Liver (tissue), 3 donors: ENCODE results near the gene PDCD6IP.

Experiments used
- EGR1 ChIP-seq, 2 donors: IDR thresholded peaks; 2 replicates each; pipeline ENCODE4 v1.6.1; 2016 to 2018; ENCODE audit warnings: antibody characterized with exemption in 2 of 2, low read depth in 2 of 2
- FOXA1 ChIP-seq: IDR thresholded peaks from 2 replicates; pipeline ENCODE4 v1.6.1; 2016; ENCODE audit warnings: antibody characterized with exemption
- FOXA2 ChIP-seq: IDR thresholded peaks from 2 replicates; pipeline ENCODE4 v1.6.1; 2016; ENCODE audit warnings: antibody characterized with exemption
- GABPA ChIP-seq, 2 donors: IDR thresholded peaks in 1 of 2; conservative IDR thresholded peaks in 1 of 2; 2 replicates each; pipeline ENCODE4 v1.6.1; 2016; ENCODE audit warnings: antibody characterized with exemption in 2 of 2, mild to moderate bottlenecking in 1 of 2, moderate library complexity in 1 of 2
- HNF4G ChIP-seq: IDR thresholded peaks from 2 replicates; pipeline ENCODE4 v1.6.1; 2016; ENCODE audit warnings: antibody characterized with exemption
- SP1 ChIP-seq: IDR thresholded peaks from 2 replicates; pipeline ENCODE4 v1.6.1; 2018; ENCODE audit warnings: antibody characterized with exemption, mild to moderate bottlenecking
- TAF1 ChIP-seq: conservative IDR thresholded peaks from 2 replicates; pipeline ENCODE4 v1.6.1; 2016; ENCODE audit warnings: antibody characterized with exemption, mild to moderate bottlenecking
- YY1 ChIP-seq: IDR thresholded peaks from 2 replicates; pipeline ENCODE4 v1.6.1; 2016; ENCODE audit warnings: antibody characterized with exemption, mild to moderate bottlenecking
- TF ChIP-seq, protein P1 (sequence below): IDR thresholded peaks from 2 replicates; pipeline ENCODE4 v1.6.1; 2016; ENCODE audit warnings: antibody characterized with exemption, mild to moderate bottlenecking
- TF ChIP-seq, protein P2 (sequence below): IDR thresholded peaks from 2 replicates; pipeline ENCODE4 v1.6.1; 2016; ENCODE audit warnings: antibody characterized with exemption
- TF ChIP-seq, protein P3 (sequence below): fragments of 150-350 bp; IDR thresholded peaks from 2 replicates; pipeline ENCODE4 v1.5.1; 2017; ENCODE audit warnings: improper control_type of control experiment, low read depth, low read length; ENCODE audit not compliant: missing input control
- TF ChIP-seq, protein P4 (sequence below): IDR thresholded peaks from 2 replicates; pipeline ENCODE4 v1.6.1; 2016; ENCODE audit warnings: antibody characterized with exemption
- donor health status: healthy.
- donor health status: healthy.

DNA sequence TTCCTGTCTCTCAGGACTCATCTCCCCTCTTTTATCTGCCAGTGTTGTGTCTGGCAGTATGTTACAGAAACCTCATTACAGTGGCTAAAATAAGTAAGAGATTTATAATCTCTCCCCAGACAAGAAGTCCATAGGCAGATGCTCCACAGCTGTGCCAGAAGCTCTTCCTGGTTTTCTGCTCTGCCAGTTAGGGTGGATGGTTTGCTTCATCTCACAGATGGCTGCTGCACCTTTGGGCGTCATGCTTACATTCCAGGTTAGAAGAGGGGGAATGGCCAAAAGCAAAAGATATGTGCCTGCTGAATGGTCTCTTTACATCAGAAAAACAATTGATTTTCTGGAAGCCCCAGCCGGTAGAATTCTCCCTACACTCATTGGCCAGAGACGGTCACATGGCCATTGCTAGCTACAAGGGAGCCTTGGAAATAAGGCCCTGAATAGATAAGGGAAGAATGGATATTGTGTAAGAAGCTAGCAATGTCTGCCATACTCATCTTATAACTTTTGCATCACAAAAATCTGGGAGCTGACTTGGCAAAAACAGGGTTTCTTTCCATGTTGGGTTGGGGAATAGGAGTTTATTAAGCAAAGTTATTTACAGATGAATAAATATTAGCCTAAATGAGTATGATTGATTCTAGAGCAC is 91.1 kb downstream of the PDCD6IP start:
- TF ChIP-seq, protein P1, sequence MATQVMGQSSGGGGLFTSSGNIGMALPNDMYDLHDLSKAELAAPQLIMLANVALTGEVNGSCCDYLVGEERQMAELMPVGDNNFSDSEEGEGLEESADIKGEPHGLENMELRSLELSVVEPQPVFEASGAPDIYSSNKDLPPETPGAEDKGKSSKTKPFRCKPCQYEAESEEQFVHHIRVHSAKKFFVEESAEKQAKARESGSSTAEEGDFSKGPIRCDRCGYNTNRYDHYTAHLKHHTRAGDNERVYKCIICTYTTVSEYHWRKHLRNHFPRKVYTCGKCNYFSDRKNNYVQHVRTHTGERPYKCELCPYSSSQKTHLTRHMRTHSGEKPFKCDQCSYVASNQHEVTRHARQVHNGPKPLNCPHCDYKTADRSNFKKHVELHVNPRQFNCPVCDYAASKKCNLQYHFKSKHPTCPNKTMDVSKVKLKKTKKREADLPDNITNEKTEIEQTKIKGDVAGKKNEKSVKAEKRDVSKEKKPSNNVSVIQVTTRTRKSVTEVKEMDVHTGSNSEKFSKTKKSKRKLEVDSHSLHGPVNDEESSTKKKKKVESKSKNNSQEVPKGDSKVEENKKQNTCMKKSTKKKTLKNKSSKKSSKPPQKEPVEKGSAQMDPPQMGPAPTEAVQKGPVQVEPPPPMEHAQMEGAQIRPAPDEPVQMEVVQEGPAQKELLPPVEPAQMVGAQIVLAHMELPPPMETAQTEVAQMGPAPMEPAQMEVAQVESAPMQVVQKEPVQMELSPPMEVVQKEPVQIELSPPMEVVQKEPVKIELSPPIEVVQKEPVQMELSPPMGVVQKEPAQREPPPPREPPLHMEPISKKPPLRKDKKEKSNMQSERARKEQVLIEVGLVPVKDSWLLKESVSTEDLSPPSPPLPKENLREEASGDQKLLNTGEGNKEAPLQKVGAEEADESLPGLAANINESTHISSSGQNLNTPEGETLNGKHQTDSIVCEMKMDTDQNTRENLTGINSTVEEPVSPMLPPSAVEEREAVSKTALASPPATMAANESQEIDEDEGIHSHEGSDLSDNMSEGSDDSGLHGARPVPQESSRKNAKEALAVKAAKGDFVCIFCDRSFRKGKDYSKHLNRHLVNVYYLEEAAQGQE: no peak
- TF ChIP-seq, protein P2, sequence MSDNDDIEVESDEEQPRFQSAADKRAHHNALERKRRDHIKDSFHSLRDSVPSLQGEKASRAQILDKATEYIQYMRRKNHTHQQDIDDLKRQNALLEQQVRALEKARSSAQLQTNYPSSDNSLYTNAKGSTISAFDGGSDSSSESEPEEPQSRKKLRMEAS: no peak
- TF ChIP-seq FOXA2 (no peak), TAF1 (no peak), FOXA1 (no peak), YY1 (no peak), EGR1 (IDR thresholded peaks at IDR 0.05; ENCODE audit: low read depth in 2 of 2) (no peak), GABPA (IDR thresholded peaks at IDR 0.05 in 1 of 2, conservative IDR thresholded peaks at IDR 0.05 in 1 of 2) (no peak), HNF4G (no peak), SP1 (no peak)
- TF ChIP-seq, protein P3, sequence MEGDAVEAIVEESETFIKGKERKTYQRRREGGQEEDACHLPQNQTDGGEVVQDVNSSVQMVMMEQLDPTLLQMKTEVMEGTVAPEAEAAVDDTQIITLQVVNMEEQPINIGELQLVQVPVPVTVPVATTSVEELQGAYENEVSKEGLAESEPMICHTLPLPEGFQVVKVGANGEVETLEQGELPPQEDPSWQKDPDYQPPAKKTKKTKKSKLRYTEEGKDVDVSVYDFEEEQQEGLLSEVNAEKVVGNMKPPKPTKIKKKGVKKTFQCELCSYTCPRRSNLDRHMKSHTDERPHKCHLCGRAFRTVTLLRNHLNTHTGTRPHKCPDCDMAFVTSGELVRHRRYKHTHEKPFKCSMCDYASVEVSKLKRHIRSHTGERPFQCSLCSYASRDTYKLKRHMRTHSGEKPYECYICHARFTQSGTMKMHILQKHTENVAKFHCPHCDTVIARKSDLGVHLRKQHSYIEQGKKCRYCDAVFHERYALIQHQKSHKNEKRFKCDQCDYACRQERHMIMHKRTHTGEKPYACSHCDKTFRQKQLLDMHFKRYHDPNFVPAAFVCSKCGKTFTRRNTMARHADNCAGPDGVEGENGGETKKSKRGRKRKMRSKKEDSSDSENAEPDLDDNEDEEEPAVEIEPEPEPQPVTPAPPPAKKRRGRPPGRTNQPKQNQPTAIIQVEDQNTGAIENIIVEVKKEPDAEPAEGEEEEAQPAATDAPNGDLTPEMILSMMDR: no peak
- TF ChIP-seq, protein P4, sequence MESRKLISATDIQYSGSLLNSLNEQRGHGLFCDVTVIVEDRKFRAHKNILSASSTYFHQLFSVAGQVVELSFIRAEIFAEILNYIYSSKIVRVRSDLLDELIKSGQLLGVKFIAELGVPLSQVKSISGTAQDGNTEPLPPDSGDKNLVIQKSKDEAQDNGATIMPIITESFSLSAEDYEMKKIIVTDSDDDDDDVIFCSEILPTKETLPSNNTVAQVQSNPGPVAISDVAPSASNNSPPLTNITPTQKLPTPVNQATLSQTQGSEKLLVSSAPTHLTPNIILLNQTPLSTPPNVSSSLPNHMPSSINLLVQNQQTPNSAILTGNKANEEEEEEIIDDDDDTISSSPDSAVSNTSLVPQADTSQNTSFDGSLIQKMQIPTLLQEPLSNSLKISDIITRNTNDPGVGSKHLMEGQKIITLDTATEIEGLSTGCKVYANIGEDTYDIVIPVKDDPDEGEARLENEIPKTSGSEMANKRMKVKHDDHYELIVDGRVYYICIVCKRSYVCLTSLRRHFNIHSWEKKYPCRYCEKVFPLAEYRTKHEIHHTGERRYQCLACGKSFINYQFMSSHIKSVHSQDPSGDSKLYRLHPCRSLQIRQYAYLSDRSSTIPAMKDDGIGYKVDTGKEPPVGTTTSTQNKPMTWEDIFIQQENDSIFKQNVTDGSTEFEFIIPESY: no peak
